Activated T-cell treated with anti-CD3 and anti-CD28 coated beads for 48 hours (primary cell): Measurements from ENCODE around the gene C6orf136.
"Not testable (repeated sequence)": the region's sequence is repeated elsewhere in the genome, so short reads cannot be mapped to it uniquely, and the experiment has no call there.

ENCODE experiments used
- DNase-seq: peaks from one replicate; pipeline ENCODE4 v3.0.0-alpha.2; 2020; ENCODE audit warnings: low read depth

Gene C6orf136

DNA sequence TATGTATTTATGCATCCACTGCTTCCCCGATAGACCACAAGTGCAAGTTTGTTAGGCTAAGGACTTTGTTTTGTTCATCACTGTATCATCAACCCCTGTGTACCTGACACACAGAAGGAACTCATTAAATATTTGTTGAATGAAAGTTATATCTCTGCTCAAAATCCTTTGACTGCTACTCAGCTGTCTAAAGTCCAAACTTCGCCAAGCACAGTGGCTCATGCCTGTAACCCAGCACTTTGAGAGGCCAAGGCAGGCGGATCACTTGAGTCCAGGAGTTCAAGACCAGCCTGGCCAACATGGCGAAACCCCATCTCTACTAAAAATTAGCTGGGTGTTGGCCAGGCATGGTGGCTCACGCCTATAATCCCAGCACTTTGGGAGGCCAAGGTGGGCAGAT, 11.0 kb downstream of the C6orf136 start:
- not testable (repeated sequence) for DNase-seq

DNA sequence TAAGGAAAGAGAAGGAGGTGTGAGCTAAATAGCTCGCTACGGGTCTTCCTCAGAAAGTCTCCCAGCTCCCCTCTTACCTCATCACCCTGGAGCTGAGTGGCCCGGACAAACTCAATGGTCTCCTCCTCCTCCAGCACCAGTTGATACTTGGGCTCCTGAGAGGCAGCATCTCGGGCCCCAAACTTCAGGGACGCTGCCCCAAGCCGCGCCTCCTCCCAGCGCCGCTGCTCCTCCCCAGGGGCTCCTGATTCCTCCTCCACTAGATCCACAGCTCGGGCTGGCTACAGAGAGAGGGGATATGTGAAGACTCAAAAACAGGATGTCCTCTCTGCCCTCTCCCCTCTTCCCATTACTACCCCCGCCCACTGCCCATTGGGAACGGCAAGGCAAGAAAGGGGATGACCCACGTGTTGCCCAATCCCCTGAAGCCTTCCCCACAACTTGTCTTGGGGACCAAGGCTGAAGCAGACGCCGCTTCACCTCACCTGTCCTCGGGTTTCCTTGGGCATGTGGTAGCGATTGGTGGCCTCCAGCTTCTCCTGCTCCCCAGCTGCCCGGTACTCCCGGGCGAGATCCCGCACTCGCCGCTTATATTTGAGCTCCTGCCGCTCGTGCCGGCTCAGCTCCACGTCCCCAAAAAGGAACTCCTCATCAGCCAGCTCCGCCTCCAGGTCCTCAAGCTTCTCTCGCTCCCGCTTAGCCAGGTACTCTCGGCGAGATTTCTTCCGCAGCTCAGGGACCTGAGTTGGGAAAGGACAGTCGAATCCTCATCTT, 18.2 kb downstream of the C6orf136 start:
- DNase-seq: no peak

DNA sequence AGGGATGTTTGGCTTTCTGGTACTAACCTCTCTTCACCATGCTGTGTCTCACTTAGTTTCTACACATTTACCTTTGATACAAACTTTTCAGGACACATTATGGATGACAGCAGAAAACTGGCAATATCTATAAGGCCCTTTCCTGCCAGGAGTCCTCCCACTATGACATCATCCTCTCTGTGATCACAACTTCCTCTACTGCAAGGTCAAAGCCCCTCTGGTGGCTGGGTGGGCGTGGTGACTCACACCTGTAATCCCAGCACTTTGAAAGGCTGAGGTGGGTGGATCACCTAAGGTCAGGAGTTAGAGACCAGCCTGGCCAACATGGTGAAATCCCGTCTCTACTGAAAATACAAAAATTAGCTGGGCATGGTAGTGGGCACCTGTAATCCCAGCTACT, 19.4 kb downstream of the C6orf136 start:
- peak; percentile 59 for DNase-seq

DNA sequence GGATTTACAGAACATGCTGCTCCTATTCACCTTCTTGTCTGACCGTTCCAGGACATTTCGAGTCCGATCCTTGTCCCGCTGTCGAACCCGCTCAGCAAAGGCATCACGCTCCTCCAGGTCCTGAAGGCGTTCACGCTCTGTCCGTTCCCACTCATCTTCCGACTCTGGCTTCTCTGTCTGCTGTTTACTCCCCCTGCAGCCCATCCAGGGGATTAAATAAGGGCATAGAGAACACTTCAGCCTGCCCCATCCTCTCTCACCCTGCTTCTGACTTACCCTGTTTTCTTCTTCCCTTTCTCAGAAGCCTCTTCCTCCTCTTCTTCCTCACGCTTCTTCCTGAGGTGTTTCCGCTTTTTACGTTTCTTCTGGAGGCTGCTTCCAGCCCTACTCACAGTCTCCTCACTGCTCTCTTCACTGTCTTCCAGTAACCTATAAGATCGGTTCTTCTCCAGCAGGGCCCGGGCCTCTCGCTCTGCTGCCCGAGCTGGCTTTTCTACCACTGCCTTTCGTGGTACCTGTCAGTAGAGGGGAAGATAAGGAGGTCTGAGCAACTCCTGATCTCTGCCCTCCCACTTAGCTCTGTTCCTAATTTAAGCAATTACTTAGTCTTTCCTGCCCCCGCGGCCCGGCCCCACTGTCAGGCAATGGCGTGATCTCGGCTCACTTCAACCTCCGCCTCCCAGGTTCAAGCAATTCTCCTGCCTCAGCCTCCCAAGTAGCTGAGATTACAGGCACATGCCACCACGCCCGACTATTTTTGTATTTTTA, 24.0 kb downstream of the C6orf136 start:
- DNase-seq: no peak

DNA sequence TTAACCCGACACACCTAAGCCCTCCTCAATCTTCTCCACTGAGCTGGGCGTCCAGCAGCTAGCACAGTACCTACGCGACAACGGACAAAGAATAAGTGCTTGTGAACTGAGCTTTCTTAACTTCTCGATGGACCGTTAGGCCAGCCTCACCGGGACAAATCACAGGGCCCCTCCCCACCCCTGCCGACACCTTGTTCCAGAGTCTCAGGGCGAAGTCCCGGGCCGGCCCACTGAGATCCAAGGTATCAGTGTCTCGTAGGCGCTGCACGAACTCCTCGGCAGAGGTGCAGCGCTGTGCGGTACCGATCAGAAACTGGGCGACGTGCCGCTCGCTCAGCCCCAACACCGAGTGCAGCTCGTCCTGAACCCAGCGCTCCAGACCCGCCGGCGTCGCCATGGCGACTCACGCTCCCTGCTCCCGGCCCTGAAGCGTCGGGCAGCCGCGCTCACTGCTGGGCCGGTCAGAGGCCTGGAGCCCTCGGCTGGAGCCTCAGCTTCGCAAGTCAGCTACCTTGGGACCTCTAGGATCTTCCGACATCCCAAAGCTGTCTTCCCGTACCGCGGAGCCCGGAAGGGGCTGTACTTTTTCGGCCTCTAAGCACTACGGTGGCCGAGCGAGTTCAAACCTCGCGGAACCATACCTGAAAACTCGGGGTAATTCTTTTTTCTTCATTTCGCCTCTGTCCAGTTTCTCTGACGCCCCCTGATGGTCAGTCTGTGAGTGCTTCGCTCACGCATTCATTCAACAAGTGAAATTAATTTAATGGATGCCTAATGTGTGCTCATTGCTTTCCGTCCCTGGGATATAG, 25.7 kb downstream of the C6orf136 start, which contains the start of gene DHX16:
DHX16 (minus strand) TSS at position 562 of the 809 bp plus-strand sequence; CDS start at position 397, 165 bp downstream.
- DNase-seq: peak; percentile 84

DNA sequence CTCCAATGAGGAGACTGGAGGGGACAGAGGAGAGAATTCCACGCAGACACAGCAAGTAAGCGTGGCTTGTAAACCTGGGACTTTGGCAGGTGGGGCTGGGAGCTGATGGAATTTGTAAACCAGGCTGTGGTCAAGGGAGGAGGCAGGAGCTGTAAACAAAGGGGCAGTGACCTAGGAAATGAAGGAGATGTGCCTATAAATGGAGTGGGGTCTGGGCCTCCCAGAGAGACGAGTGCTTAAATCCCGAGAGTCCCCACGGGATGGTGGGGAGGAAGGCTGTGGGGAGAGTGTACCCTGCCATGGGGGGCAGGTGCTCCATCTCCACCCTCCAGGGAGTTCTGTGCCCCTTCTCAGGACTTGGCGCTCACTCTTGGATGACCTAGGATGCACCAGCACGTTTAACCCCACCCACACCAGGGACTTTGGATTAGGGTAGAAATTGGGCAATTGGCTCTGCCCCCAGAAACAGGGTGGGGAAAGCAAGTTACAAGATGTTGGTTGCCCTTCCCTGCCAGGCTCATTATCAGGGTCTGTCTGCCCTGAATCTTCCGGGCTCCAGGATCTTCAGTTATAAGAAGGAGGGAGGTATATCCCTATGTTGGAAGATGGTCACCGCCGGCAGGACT, 29.8 kb downstream of the C6orf136 start:
- no peak for DNase-seq

DNA sequence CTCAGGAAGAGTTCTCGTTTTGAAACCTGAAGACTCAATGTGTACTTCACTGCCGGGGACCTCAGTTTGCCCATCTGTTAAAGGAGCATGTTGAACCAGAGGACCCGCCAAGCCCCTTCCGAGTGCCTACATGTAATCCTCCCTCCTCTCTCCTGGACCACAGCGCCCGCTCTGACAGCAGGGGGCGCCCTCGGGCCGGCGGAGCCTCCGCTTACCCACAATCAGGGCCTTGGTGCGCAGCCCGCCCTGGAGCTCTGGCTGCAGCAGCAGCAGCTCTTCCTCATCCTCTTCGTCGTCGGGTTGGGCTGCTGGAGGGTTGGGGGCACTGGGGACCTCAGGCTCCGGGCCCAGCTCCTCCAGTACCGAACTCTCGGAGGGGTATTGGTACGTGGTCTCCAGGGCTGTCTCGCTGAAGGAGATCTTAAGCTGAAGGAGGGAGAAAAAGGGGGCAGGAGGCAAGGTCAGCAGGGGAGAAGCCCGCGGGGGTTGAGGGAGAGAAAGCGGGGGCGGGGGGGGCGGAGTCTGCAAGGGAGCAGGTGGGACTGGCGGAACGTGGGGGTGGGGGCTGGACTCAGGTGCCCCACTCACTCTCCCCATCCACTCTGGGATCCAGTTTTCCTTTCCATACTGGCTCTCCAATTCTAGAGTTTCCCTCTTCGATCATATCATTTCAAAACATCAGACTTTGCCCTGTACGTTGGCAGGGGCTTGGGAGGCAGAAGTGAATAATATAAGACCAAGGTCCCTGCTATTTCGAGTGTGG, 32.2 kb downstream of the C6orf136 start:
- DNase-seq: peak; percentile 90

DNA sequence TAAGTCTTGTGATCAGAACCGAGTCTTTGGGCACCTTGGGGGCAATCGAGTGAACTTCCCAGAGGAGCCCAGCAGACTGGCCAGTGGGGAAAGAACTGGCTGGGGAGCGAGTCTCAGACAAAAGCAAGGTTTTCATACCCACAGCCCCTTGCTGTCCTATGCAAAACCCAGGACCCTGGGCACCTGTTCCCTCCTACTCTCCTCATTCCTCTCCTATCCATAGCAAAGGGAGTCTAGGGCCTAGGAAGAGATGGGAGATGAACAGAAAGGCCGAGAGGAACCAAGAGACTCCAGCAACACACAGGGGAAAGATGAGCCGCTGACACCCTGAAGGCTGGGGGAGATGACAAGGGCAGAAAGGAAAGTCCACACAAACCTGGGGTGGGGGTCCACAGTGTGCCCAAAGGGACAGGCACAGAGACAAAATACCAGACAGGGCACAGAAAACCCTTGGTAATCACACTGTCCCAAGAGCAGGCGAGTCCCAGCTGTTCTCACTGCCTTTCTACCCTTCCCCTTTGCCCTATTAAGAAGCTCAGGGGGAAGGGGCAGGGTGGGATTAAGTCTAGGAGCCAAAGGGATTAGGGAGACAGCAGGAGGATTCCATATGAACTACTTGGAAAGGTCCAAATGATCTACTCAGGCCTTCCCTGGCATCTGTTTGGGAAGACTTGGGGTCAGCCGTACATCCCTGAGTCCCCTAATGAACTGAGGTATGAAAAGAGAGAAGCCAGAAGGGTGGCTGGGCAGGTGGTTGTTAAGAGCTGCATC, 33.0 kb downstream of the C6orf136 start:
- no peak for DNase-seq

DNA sequence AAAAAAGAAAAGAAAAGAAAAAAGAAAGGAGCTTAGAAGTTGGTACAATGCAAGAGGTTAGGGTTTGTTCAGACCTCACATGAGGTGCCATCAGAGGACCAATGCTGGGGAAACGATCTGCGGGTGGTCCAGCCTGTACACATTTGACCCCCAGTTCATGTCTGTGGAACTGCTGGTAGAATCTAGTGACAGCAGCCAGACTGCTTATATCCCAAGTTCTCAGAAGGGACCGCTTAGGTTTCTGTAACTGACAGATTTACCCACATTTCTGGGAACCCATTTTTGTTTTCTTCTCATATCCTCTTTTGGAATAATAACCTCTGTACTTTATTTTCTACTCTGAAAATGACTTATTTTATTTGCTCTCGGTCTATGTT, 34.8 kb downstream of the C6orf136 start:
- DNase-seq: no peak

DNA sequence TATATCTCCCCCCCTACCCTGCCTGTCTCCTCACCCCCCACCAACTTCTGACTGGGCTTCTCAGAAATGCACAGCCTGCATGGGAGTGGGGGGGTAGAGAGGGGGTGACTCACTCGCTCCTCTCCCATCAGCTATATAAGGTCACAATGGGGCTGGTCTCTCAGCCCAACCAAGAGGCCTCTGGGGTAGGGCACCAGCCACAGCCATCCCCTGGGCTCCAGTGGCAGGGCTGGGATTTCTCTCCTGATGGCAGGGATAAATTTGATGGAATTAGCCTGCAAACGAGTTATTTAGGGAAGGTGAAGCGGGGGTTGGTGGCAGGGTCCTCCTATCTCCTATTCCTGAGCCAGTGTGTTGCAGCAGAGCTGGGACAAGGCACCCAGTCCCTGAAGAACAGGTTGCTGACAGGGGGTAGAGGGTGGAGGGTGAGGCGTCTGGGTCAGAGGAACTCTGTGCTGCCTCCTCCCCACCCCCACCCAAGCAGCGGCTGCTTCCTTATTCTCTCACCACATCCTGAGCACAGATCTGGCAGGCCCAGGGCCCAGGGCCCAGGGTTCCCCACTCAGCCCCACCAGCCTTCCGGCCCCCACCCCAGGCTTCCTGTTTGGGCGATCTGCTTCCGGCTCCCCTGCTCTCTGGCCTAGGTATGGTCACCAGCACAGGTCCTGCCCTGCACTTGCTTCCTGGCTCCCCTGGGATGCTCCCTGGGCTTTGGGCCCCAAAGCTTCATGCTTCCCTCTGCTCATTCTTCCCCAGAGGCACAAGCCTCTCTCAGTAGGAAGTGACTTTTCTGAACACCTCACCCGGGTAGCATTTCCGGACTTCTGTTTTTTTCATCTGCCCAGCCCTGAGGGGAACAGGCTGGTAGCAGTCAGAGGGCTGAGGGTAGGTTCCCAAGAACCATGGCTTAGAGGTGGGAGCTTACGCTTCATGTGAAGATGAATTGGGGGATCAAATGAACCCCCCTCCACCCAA, 35.5 kb downstream of the C6orf136 start:
- peak; percentile 81 for DNase-seq

DNA sequence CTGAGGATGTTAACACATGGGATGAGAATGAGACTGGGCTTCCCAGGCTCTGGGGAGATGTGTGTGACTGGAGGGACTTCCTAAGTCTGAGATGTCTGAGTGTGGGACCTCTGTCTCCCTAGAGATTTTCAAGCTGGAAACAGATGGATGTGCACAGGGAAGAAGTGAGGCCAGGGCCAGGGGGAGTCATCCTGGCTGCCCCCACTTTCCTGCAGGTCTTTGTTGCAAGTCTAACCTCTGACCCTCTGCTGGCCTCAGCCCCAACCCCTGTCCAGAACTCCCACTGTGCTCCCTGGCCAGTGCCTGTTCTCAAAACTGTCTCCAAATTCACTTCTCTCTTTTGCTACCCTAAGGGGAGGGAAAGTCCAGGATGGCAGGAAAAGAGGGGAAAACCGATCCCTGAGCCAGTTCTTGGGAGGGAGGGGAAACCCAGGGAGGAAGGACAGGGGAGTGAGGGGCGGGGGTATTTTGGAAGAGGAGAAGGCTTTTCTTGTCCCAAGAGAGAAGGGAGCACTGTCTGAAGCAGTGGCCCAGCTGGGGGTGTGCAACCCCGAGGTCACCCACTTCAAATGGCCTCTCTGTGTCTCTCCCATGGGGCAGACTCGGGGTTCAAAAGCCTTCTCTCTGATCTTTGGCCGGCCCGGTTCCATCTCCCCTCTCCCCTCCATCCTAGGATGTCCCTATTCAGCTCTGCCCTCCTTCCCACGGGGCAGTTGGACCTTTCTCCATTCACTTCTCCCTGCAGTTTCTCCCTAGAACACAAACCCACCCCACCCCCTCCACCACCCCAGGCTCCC, 36.4 kb downstream of the C6orf136 start:
- DNase-seq: no peak

DNA sequence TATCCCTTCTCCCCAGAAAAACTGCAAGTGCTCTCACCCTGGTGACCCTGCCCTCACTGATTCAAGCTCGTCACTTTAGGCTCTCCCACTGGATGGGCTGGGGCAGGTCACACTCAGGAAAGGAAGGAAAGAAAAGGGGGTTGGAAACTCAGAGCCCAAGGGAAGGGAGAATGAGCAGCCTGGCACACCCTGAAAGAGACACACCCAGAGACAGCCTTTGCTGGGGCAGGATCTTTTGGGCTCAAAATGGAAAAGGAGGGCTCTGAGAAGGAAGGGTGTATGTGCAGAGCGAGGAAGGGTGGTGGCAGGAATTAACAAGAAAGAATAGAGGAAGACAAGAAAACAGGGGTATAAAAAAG, 37.0 kb downstream of the C6orf136 start:
- DNase-seq: no peak

DNA sequence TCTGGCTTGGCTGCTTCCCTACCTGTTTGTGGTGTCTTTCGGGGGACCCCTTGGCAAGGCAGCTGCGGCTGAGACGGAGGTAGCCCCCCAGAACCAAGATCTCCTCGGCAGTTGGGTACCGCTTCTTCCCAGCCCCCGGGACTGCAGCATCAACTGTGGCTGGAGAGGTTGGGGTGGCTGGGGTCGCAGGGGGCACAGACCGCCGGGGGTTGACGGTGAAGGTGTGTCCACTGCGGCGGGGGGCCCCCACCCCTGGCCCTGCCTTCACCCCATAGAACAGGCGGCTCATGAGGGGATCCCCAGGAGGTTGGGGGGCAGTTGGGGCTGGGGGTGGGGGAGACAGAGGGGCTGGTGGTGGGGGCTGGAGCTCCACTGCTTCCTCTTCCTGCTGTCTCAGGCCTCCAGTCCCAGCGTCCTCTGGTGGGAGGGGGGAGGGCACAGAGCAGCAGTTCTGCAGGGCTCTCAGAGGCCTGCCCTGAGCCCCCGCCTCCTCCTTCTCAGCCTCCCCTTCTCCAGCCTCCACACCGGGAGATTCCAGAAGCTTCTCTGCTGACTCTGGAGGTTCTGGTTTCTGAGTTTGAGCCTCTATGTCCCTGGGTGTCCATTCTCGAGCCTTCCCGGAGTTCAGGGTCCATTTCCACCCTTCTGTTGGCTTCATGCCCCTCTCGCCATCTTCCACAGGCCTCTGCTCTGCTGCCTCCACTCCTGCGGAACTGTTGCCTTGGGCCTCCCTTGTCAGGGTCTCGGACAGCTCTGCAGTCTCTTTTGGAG, 37.6 kb downstream of the C6orf136 start:
- peak; percentile 49 for DNase-seq

DNA sequence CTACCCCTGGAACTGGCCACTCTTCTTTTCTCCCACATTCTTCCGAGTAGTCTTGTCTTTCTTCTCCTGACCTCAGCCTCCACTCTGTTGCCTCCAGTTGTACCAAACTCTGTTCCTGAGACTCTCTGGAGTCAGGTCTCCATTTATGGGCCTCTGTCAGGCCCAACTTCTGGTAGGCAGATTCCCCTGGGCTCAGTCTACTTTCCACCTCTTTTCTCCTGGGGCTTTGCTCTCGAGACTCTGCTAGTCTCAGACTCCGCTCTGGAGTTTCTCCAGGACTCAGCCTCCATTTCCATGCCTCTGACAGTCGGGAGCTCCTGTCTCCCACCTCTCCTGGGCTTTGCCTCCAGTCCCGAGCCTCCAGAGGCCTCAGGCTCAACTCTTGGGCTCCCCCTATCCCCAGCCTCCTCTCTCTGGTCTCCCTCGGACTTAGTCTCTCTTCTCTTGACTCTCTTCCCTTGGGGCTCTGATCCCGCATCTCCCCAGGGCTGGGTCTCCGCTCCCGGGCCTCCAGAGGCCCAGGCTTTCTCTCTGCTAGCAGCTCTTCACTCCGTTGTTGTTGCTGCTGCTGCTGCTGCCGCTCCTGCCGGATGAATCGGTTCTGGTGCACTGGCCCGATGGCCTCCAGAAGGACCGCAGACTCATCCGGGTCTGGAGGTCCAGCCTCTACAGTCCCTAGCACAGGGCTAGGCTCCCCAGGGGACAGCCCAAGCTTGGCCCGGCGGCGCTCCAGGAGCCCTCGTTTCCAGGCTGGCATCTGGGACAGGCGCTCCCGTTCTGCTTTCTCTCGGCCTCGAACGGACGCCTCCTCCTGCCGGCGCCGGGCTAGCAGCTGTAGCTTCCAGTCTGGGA, 38.5 kb downstream of the C6orf136 start:
- DNase-seq: no peak

DNA sequence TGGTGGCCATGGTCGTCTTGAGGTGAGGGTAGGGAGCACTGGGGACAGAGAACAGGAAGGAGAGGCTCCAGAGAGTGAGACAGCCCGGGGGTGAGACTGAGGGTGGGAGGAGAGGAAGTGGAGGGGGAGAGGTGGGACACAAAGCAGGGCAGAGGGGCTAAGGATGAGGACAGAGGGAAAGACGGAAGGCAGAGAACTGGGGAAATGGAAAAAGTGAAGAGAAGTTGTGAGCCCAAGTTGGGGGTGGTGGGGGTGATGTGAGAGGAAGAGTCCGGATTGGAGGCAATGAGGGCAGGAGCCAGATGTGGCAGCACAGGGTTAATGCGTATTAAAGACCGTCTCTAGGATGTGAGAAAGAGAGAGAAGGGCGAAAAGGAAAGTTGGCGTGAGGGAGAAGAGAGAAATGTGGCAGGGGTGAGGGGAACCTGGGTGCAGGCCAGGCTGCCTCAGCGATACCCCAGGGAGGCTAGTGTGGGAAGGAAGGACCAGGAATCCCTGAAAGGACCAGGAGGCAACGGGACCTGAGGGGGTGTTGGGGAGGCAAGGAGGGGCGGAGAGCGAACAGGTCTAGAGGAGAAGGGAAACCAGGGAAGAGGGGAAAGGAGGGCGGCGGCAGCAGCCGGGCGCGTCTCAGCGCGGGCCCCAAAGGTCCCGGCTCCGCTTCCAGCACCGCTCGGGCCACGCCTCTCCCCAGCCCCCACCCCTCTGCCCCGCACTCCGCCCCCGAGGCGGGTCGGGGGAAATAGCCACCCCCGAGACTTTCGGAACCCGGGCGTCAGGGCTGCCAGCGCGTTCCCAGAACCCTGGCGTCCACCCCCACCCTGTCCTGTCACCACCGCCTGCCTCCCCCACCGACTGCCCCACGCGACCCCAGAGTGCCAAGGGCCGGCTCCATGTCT, 39.3 kb downstream of the C6orf136 start, which contains the start of gene PPP1R18:
PPP1R18 (minus strand) TSS at position 637 of the 899 bp plus-strand sequence; CDS start at position 10, 627 bp downstream.
- DNase-seq: peak; percentile 86
